Gastroesophageal sphincter (tissue), 3 donors: ENCODE data around the gene BLOC1S1.

Experiments used
- POLR2A ChIP-seq, 2 donors: fragments of 450-650 bp; IDR thresholded peaks; one replicate each; pipeline ENCODE4 v1.6.1; 2017; ENCODE audit warnings: antibody characterized with exemption in 2 of 2, mild to moderate bottlenecking in 2 of 2, moderate library complexity in 1 of 2
- POLR2AphosphoS5 ChIP-seq: sonication (generic); formaldehyde crosslinking; IDR thresholded peaks from one replicate; pipeline ENCODE4 v1.6.1; 2017; ENCODE audit warnings: antibody characterized with exemption
- TF ChIP-seq, protein P1 (sequence below), 4 experiments: fragments of 200-600 bp in 2 of 4; fragments of 450-650 bp in 2 of 4; sonication (generic) in 1 of 4; IDR thresholded peaks; one replicate each; pipeline ENCODE4 v1.5.1; 2017 to 2019; ENCODE audit warnings: antibody characterized with exemption in 4 of 4, mild to moderate bottlenecking in 2 of 4, moderate library complexity in 2 of 4

DNA sequence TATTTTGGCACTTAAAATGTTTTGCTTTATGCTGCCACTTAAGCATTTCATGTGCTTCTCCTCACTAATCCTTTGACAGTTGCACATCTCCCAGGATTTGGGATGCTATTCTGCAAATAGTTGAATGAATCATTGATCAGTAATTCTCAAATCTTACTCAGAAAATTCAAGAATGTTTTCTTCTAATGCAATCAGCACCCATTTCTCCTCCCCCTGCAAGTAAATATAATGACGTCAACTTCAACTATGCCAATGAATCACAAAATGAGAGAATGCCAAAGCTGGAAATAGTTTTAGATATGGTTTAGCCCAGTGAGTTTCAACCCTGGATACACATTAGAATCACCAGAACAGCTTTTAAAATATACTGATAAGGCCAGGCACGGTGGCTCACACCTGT is 2.1 kb upstream of the BLOC1S1 start:
- peak; percentile 60 for TF ChIP-seq POLR2AphosphoS5
- TF ChIP-seq POLR2A (IDR thresholded peaks at IDR 0.05), result no peak
- TF ChIP-seq, protein P1, sequence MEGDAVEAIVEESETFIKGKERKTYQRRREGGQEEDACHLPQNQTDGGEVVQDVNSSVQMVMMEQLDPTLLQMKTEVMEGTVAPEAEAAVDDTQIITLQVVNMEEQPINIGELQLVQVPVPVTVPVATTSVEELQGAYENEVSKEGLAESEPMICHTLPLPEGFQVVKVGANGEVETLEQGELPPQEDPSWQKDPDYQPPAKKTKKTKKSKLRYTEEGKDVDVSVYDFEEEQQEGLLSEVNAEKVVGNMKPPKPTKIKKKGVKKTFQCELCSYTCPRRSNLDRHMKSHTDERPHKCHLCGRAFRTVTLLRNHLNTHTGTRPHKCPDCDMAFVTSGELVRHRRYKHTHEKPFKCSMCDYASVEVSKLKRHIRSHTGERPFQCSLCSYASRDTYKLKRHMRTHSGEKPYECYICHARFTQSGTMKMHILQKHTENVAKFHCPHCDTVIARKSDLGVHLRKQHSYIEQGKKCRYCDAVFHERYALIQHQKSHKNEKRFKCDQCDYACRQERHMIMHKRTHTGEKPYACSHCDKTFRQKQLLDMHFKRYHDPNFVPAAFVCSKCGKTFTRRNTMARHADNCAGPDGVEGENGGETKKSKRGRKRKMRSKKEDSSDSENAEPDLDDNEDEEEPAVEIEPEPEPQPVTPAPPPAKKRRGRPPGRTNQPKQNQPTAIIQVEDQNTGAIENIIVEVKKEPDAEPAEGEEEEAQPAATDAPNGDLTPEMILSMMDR (IDR thresholded peaks at IDR 0.05), result no peak
